GM12872 (cell line): ENCODE data around the gene STX16.

Source experiments
- TF ChIP-seq, protein P1 (sequence below): IDR thresholded peaks from 3 replicates; pipeline ENCODE4 v1.5.1; 2011; ENCODE audit warnings: low read depth, mild to moderate bottlenecking, low read length, moderate library complexity; ENCODE audit not compliant: insufficient read depth

The STX16 gene

DNA sequence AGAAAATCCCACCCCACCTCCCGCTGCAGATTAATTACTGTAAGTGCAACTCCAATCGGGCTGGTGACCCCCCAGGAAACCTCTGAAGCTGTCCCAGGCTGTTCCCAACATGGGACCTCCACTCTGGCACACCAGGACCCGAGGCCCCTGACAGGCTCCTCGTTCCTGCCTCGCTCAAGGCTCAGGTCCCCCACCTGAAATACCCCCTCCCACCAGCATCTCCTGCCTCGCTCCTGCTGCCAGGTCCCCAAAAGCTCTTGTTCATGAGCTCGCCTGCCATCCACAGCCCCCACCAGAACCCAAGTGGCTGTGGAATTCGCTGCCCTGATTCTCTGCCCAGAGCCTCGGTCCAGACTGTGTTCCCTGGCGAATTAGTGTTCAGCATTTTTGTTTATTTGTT lies 67.6 kb downstream of the STX16 start:
- TF ChIP-seq, protein P1, sequence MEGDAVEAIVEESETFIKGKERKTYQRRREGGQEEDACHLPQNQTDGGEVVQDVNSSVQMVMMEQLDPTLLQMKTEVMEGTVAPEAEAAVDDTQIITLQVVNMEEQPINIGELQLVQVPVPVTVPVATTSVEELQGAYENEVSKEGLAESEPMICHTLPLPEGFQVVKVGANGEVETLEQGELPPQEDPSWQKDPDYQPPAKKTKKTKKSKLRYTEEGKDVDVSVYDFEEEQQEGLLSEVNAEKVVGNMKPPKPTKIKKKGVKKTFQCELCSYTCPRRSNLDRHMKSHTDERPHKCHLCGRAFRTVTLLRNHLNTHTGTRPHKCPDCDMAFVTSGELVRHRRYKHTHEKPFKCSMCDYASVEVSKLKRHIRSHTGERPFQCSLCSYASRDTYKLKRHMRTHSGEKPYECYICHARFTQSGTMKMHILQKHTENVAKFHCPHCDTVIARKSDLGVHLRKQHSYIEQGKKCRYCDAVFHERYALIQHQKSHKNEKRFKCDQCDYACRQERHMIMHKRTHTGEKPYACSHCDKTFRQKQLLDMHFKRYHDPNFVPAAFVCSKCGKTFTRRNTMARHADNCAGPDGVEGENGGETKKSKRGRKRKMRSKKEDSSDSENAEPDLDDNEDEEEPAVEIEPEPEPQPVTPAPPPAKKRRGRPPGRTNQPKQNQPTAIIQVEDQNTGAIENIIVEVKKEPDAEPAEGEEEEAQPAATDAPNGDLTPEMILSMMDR: no peak

DNA sequence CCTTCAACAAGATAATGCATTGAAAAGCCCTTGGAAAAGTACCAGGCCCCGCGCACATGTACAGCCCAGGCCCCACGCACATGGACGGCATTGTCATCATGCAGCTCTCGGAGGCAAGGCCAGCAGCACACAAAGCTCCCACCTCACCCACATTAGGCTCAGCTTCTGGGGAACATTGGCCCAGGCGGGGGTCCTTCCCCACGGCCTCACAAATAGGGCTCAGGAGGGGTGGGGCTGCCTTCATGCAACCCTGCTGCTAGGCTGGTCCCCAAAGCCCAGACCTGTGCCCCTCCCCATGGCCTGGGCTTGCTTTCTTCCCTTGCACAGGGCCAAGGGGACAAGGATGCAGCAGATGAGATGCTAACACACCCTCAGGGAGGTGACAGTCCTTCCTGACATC lies 68.2 kb downstream of the STX16 start:
- TF ChIP-seq, protein P1: no peak

DNA sequence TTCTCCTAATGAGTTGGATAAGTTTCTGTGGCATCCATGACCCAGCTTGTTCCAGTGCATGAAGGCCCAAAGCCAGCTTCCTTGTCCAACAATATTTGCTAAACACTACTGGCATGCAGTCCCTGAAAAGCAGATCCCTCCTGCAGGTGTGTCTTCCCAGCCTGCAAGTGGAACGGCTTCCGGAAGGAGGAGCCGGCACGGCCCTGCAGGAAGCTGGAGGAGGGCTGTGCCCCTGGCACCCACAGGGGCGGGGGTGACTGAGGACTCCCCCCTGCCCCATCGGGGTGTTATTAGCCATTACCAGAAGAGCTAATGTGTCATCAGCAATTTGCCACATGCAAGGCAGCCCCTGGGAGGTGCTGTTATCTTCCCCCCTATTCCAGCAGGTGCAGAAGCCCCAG lies 68.9 kb downstream of the STX16 start:
- TF ChIP-seq, protein P1: no peak

DNA sequence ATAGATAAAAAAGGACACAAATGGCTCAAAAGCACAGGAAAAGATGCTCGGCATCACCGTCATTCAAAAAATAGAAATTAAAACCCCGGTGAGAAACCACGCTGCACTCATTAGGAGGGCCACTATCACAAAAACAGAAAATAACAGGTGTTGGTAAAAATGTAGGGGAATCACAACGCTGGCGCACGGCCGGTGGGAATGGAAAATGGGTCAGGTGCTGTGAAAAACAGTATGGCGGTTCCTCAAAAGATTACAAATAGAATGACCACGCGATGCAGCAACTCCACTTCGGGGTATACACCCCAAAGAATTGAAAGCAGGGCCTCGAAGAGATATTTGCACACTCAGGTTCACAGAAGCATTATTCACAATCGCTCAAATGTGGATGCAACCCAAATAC lies 69.8 kb downstream of the STX16 start:
- TF ChIP-seq, protein P1: no peak

DNA sequence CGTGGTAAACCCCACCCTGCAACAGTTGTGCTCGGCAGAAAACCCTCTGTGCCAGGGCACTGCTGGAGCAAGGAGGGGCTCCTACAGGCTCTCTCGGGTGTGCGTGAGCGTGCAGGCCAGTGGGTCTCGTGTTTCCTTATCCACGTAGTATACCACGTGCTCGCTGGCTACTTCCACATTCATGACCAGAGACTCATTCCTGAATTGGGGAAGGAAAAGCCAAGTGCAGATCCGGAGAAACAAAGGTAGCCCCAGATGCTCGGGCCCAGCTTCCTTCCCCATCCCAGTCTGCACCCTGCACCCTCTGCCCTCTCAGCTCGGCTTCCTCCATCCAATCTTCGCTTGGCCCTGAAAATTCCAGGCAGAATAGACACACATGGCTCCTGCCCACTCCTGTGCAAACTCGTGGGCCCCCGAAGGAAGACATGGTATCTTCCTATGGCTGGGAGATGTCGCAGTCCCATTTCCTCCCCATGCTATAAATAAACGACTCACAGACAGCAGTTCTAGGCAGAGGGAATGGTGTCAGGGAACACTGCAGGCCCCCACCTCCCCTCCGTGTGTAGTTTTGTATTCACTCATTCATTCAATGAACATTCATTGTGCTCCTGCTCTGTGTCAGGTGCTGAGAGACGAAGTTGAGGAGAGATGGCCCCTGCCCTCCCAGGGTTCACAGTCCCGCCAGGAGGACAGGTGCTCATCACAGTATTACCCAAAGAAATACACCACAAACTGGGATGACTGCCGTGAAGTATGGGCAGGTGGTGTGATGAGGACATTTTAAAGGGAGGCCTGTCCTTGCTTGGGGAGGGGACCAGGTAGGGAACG lies 71.1 kb downstream of the STX16 start:
- TF ChIP-seq, protein P1: no peak

DNA sequence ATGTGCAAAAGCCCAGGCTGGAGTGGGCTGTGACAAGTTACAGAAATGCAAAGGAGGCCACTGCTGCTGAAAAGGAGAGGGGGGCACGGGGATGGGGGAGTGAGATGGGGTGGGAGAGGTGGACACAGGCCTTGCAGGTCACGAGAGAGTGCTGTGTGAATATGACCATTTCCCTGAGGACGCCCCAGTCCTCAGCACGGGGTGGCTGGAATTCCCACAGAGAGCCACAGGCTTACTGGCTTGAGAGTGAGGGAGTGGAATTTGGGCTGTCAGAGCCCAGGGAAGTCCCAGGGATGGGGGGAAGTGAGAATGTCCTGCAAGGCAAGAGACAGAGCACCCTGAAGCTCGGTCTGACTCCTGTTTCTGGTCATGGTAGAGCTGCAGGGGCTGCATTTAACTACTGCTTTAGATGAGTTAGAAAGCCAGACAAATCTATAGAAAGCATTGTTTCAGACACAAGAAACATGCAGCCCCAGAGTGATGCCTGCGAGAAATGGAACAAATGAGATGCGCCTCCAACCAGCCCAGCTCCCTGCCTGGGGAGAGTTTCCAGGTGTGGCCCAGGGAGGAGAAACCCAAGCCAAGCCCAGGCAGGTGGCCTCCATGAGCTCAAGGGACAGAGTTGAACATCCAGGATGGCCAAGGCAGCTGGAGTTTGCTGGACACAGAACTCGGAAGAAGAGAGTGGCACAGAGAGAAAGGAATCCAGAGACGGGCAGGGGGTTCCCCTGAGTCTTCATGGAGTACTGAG lies 72.0 kb downstream of the STX16 start:
- TF ChIP-seq, protein P1: no peak

DNA sequence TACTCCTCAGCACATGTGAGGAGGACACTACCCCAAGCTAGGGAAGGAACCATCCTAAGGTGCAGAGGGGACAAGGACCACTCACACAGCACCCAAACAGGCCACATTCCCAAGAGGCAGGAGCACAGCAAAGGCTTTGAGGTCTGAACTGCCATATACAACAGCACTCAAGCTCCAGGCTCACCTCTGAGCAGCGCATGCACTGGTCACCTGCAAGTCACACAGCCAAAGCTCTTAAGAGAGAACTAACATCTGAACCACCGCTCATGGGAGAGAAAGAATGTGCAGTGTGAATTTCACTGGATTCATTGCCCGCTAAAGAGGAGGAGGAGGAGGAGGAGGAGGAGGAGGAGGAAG lies 72.5 kb downstream of the STX16 start:
- TF ChIP-seq, protein P1: no peak
